HG02943 (cell line): ENCODE data around the gene NEXN.
"Not testable (repeated sequence)": the region's sequence is repeated elsewhere in the genome, so short reads cannot be mapped to it uniquely, and the experiment has no call there.

Source experiments
- ATAC-seq: cut with Tn5 transposase; IDR thresholded peaks from one replicate; pipeline ENCODE4 v1.9.1; 2021; ENCODE audit warnings: mild to moderate bottlenecking, low read depth, moderate library complexity; ENCODE audit not compliant: unreplicated experiment

The NEXN gene

DNA sequence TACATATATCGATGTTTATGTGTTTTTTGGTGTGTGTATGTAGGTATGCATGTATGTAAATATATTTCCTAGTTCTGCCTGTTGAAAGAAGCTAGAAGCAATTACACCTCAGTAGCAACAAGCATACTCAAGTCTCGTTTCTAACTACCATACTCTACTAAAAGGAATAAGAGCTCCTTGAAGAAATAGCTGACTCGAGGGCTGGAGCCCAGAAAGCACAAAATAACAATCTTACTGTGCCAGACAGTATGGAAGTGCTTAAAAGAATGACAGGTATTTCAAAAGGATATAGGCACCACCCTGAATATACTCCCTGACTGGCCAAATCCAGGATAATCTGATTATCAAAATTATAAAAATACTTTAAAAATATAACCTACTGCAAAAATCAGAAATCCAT lies 67.3 kb downstream of the NEXN start:
- no peak for ATAC-seq

DNA sequence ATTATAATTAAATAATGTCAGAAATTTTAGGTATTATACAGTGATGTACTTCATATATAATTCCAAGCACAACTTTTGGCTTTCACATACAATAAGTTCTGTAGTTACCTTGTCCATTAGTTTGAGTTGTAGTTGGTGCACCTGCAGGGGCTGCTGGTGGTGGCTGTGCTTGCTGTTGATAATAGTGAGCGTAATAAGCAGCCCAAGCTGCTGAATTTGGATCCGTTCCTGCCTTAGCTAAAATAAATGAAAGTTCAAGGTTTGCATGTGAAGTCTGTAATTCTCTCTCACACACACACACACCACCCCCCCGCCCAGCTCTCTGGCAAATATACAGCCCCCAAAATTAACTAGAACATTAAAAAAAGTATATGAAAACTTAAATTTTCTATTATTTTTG lies 68.0 kb downstream of the NEXN start:
- ATAC-seq, result no peak

DNA sequence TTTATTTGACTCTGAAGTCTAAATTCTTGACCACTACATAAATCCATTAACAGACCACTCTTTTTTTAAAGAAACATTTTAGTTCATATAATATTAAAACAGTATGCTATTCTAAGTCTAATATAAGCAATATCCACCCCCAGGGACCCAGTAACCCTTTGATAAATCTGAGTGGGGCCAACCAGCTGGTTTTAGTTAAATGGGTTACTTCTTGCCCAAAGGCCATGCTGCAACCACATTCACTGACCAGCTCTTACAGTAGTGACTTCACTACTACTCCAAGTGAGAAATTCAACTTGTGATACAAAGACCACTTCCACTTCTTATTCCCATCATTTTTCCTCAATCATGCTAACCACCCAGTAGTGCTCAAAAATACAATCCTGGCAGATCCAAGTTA lies 70.0 kb downstream of the NEXN start:
- no peak for ATAC-seq

DNA sequence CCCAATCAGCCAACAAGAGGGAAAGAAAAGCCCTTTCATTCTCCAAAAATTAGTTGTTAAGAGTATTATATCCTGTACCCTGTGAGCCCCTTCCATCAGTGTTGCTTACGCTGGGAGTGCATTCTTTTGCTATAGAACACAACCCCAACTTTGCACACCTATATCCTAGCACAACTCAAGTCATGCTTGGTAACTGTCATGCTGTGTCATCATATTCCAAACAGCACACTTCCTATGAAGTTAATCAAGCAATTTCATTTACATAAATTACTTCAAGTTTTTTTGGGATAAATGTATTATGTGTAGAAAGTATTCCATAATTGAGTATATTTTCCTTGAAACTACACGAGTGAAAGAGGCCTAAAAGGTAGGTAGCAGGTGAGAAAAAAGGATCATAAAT lies 70.4 kb downstream of the NEXN start:
- no peak for ATAC-seq

DNA sequence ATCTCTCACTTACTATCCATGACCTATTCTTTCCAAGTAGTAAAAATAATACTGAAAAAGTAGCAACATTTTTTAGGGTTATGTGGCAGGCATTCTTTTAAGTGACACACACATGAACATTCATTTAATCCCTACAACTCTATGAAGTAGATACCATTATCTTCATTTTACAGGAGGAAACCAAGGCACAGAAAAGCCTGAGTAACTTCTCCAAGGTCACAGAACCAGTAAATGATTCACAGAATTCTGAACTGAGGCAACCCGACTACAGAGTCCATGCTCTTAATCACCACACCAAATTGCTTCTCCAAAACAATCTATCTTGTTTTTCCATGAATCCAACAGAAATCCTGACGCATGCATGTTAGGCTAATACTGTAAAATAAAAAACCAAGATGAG lies 73.0 kb downstream of the NEXN start:
- ATAC-seq, result no peak

DNA sequence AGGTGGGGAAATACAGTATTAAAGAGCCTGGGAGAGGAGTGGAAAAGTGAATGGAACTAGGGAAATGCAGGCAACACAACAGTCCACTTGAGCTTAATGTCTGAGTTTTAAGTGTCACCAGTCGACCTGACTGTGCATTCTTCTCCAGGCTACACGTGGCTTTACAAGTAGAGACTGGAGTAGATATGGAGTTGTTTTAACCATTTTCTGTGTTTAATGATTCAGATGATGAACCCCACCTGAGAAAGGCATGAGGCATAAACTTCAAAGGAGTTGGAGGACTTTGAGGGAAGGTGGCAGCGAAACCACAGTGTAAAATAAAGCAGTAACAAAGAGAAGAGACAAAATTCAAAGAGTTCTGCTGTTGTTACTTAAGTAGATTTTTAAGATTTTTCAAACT lies 77.9 kb downstream of the NEXN start:
- ATAC-seq, result no peak

DNA sequence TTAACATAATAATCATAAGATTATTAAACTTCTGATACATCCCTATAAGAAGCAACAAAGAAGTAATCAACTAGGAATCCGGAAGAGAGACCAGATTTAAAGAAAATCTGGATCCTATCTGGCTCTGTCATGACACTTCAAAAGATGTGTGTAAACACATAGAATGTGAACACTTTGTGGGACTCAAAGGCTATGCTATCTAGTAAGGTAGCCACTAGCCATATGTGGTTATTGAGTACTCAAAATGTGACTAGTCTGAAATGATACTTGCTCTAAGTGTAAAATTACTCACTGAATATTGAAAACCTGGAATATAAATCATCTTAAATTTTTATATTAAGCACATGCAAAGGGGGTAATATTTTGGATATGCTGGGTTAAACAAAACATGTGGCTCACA lies 81.8 kb downstream of the NEXN start:
- no peak for ATAC-seq

DNA sequence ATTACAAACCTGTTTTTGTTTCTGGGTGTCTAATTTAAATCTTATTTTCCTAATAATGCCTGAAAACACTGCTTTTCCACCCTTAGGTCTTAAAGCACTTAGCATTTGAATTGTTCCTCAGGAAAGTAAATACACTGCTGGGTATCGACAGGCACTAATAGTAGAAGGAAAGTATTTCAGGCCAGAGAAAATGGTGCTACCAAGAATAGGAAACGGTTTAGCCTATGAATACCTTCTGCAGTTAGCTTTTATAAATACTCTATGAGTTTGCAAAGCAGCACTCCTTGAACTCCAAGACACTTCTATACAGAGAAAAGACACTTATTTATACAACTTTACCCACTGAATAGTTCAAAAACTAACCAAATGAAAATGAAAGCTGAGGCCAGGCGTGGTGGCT lies 83.7 kb downstream of the NEXN start:
- ATAC-seq, result no peak

DNA sequence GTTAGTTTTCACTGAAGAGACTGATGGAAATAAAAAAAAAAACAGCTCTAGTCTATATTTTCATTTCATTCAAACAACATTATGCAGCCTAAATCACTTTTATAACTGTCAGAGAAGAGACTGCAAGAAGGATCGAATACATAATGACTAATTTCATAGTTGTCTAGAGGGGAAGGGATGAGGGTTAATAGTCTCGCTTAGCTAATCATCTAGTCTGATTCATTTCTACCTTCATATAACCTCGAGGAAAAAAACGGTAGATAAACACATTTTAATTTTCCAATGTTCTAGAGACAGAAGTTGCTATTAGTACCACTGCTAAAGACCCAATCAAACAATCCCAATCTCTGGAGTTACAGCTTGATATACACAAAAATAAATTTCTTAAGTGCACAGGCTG lies 87.0 kb downstream of the NEXN start:
- no peak for ATAC-seq

DNA sequence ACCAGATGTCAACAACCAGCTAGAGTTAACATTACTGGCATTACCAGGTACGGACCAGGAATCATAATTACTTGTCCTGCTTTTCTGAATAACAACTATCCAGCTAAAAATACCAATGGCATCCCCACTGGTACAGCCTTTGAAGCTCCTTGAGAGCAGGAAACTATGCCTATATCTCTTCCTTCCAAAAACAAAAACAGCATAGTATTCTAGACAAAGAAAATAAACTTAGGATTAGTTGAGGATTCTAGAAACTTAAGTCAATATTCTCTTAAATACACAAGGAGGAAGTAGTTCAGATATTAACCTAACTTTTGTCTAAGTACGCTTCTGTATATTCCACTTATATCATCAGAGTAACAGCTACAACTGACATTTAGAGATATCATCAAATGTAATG lies 87.5 kb downstream of the NEXN start:
- no peak for ATAC-seq

DNA sequence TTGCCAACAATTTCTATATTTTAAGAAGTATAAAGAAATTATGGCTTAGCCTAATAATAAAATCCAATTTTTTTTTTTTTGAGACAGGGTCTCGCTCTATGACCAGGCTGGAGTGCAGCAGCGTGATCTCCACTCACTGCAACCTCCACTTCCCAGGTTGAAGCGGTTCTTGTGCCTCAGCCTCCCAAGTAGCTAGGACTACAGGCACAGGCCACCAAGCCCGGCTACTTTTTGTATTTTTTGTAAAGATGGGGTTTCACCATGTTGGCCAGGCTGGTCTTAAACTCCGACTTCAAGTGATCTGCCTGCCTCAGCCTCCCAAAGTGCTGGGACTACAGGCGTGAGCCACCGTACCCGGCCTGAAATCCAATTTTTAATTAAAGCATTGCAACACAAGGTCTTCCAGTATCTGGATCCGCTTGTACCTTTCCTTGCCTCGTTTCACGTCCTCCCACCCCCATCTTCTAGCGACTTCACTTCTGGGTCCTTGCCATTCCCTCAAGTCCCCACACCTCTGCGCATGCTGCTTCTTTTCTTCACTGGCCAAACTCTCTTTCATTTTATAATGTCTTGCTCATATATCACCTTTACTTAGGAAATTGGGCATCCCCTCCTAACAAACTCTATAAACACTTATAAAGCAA lies 88.1 kb downstream of the NEXN start:
- ATAC-seq, result no peak

DNA sequence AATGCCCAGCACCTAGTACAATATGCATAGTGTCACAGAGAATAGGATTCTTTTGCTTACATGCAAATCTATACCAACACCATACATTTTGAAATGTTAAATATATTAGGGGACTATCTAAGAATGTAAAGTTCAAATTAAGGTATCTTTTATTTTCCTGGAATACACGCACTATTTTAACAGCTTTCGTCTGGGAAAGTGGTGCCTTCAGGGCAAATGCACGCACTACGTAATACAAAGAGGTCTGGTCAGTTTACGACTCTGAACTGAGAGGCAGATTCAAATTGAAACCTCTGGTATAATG lies 89.5 kb downstream of the NEXN start:
- no peak for ATAC-seq

DNA sequence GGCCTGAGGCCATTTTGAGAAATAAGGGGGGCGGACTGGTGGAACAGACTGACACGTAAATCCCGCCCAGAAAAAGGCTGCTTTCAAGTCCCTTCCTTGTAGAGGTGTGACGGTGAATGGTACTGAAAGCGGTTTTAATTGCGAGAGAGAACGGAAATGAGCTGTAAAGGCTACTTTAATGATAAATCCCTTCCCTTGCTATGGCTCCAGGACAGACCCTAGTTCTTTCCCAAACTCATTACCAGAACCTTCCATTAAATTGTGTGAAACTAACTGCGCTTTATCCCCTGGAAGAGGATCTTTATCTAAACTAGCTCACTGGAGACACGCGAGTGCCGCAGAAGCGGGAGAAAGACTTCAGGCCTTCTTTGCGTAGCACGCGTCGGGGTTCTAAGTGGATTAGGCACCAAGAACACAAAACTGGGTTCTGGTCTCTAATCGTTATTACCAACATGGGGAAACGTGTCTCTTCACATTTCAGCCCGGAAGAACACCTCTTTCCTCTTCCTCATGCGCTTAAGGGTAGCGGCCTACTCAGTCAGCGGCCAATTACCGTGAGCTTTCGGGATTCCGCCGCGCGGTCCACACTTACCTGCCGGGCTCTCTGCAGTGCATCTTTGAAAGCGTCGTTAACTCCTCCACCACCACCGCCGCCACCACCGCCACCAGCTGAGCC lies 90.0 kb downstream of the NEXN start:
- ATAC-seq, result peak; percentile 65

DNA sequence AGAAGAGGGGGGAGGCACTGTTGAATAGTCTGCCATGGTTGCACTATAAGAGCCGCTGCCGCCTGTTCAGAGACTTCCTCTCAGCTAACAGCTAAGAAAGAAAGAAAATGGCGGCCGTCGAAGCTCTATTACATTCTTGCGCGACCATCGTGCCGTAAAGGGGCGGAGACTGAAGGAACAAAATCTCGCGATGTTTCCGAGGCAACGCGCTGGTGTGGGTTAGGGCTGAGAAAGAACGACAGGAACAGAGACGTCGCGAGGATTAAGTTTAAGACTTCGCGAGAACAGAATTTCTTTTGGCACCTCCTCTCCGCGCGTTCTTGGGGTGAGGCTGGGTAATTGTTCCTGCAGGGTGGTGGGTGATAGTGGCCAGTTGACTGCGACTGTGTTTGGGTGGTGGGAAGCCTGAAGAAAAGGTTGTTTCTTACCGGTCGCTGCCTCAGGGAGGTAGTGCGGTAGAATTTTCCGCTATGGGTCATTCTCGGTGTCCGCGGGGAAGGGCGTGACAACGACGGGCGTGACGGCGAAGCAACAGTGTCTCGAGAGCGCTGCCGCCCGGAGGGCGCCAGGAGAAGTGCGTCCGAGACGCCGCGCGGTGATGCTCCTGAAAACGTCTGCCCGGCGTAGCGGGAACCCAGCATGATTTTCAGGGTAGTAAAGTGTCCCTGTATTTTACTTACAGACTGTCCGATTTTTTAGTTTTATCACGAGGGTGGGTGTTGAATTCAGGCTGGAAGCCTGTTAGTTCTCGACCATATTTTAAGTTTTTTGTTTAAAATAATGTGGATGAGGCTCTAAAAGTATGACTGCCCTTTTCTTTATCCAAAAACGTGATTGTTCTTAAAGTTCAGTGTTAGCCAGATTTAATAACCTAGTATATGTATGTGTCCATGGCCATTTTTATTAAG lies 90.8 kb downstream of the NEXN start, which contains the start of gene FUBP1:
TSS of gene FUBP1 (minus strand) at position 104 of the 908 bp plus-strand sequence. CDS start at position 36, 68 bp downstream.
- peak; percentile 75 for ATAC-seq

DNA sequence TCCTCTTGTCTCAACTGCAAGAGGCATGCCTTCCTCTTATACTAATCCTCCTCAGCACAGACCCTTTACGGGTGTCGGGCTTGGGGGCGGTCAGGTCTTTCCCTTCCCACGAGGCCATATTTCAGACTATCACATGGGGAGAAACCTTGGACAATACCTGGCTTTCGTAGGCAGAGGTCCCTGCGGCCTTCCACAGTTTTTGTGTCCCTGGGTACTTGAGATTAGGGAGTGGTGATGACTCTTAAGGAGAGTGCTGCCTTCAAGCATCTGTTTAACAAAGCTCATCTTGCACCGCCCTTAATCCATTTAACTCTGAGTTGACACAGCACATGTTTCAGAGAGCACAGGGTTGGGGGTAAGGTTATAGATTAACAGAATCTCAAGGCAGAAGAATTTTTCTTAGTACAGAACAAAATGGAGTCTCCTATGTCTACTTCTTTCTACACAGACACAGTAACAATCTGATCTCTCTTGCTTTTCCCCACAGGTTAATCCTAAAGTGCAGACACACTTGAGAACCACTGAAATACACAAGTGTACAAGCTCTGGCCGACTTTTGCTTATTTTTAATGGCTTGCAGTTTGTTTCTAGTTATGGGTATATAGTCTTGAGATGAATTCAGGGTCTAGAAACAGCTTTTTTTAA lies 95.0 kb downstream of the NEXN start:
- ATAC-seq, result not testable (repeated sequence)

DNA sequence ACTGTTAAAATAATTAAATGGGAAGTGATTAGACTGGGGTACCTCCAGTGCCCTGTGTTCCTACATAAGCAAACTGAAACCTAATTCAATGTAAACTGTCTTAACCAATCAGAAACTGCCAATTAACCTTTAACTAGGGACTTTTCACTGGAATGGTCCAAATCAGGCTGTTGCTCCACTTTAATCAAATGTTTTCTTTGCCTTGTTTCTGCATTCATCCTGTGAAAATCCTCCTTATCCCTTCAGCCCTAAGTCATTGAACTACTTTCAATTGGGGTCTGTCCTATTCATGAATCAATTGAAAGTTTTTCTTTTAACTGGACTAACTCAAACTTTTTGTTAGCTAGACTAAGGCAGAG lies 95.6 kb downstream of the NEXN start:
- ATAC-seq, result no peak

DNA sequence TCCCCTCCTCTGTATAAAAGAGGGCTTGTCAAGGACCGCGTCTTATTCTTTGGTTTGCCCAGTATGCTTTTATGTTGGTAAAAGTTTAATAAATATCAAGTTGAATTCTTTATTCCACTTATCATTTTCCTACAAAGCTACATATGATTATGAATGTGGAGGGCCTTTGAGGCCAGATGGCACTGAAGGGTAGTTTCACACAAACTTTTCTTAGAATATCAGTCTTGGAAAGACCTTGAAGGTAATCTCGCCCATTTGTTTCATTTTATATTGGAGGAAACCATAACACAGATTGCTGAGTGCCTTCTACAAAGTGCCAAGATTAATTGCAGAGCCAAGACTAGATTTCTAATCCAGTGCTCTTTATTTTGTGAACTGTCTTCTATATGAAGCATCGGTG lies 96.2 kb downstream of the NEXN start:
- no peak for ATAC-seq

DNA sequence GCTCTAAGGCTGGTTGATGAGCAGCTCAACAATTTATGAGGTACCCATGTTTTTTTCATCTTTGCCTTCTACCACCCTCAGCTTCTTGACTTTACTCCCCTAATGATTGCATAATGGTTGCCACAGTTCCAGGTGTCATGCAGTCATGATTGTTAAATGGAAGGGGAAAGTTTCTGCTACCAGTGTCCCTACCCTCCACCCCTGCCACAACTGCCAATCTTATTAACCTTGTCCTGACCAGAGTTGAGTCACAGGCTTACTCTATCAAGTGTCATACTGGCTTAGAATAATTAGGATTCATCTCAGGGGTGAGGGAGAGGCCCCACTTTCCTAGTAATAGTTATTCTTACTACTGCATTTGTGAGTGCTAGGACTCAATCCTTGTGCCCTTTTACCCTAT lies 98.4 kb downstream of the NEXN start:
- ATAC-seq, result no peak

DNA sequence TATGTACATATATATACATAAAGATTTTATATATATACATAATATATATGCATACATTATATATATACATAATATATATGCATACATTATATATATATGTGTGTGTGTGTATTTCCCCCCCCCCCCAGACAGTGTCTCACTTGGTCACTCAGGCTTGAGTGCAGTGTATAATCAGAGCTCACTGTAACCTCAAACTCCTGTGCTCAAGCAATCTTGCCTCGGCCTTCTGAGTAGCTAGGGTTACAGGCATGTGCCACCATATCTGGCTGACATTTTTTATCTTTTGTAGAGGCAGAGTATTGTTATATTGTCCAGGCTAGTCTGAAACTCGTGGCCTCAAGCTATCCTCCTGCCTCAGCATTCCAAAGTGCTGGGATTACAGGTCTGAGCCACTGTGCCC lies 99.5 kb downstream of the NEXN start:
- no peak for ATAC-seq

DNA sequence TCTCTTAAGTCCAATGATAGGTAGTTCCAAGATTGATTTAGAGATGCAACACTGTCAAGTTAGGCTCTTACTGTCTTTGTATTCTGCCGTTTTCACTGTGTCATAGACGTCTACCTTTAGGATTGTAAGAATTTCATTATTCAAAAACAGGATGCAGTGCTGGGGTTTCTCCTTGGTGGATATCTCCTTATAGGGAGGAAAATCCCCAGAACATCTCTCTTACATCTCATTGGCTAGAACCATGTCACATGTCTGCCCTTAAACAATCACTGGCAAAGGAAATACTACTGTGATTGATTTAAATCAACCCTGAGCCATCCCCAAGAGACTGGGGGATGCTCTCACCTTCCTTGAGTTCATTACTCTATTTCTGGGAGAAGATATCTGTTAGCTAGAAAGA lies 101.3 kb downstream of the NEXN start:
- no peak for ATAC-seq

DNA sequence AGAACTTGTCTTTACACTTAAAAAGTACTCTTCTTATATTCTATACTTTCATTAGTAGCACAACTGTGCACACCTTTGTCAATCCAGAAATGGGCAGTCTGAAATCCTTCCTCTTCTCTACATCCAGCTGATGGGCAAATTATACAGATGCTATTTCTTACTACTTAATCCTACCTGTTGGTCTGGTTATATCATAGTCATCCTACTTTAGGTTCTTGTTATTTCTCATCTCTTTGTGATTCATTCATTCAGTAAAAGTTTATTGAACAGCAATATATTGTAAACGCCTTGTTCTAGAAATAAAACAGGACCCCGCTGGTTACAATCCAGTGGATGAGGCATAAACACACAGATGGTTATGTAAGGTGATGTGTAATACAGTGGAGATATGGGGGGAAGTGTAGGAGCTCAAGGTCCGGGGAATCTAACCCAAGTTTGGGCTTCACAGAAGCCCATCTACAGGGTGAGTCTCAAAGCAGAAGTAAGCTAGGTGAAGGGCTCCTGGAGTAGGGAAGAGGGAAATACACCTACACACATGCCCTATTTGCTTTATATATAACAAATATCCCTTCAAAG lies 102.3 kb downstream of the NEXN start:
- ATAC-seq, result no peak
